Anterior cingulate cortex (tissue), 58 donors: ENCODE data around the gene GRIK2.

Source experiments
- DNase-seq, 58 donors: peaks; one replicate each; lab custom pipeline; 2025; lab: John Stamatoyannopoulos, UW

The GRIK2 gene

DNA sequence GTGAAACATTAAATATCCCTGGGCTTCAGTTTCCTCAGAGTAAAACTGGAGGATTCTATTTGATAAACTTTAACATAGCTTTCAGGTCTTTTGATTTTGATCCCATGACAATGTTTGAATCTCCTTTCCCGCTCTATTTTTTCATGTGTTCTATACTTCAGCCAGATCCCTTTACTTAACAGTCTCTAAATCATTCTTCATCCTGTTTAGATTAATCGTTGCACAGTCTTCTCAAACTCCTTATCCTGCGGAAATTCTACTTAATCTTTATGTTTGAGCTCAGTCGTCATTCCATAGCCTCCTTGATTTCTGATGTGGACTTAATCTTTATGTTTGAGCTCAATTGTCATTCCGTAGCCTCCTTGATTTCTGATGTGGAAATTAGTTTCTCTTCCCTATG, 57.4 kb downstream of the GRIK2 start:
- DNase-seq, result no peak

DNA sequence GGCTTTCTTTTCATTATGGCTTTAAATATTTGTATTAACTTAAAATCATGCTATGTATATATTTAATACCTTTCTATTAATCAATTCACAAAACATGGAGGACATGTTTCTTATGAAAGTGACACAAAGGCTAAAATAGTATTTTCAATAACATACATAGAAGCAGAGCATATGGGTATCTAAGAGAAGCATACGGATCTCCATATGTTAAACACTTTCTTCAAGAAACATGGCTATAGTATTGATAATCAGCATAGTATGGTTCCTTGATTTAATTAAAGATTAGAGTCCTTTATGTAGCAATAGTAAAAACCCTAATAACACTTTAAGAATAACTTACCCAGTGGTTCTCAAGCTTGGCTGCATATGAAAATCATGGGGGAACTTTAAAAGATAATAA, 58.5 kb downstream of the GRIK2 start:
- DNase-seq, result no peak

DNA sequence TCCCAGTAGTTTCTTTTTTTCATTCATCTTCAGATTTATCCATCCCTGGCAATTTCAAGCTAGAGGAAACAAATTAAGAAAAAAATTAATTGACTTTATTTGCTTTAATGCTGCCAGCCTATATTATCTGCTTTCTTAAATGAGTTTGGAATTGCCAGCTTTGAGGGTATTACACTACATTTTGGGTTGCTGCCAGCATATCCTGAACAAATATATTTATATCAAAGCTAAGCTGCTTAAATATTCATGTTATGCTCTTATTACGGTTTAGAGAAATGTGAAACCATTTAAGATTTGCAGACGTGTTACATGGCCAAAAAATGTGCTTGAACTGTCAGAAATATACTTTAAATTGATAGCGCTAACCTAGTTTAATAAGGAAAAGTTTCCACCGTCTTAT, 59.7 kb downstream of the GRIK2 start:
- DNase-seq, result no peak

DNA sequence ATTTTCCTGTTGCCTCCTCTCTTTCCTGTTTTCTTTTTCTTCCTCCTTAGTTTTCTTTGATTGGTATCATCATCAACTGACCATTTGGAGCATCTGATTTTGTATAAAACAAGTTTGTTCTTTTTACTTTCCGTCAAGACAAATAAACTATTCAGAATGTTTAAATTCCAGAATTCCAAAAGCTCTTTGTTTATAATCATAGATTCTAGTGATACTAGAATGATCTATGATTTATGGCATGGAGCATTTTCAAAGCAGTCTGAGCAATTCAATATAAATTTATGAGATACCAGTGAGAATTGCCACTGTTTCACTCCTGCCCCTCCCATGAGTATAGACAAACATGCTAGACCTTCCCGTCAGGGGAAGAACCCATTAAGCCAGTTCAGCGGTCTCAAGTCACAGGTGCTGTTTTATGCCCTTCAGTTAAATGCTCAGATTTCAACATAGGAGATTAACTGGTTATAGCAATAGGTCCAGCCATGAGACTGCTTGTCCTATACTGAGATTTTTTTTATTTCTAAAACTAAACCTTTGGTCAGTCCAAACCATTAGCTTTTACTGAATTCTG, 60.7 kb downstream of the GRIK2 start:
- no peak for DNase-seq

DNA sequence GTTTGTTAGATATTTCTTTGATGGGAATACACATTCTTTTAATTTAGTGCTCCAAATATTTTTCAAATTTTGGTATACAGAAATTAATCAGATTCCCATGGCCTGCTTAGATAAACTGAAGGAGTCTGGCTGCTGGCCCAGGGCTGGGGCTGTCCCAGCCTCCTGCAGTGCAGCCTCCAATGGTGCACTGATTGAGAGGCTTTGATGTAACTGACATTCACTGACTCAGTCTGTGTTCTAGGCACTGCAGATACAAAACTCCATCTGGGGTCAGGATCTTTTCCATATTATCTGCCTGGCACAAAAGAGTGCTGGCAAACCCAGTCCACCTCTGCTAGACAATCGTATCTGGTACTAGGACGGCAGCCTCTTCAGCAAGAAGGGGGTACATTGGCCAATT, 64.8 kb downstream of the GRIK2 start:
- no peak for DNase-seq

DNA sequence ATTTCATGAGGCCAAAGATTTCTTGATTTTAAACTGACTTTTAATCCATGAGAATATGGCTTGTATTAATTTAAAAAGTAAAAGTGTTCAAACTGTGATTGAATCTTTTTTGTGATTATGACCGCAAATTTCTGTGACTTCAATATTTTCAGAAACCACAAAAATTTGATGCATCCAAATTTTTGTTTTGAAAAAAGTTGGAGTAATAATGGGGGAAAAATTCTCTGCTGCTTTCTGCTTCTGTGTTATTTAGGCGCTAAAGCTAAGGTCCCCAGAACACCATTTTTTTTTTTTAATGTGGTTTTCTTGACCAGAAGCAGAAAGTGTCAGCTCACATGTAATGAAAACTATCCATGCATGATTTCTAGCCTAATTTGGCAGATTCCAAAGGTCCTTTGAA, 65.3 kb downstream of the GRIK2 start:
- DNase-seq, result no peak

DNA sequence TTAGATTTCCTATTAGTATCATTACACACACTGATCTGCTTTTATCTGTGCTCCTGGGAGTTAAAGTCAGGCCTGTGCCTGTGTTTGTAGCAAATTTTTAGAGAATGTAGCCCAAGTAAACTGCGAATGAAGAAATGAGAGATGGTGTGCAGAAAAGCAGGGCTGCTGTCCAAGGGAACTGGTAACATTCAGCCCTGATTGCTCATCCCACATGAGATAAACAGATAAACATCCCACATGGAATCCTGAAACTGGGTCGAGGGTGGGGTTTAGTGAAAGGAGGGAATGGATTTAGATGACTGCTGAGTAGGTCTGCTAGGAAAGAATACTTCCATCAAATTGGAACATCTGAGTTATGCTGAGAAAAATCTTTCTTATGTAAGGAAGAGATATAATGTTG, 69.1 kb downstream of the GRIK2 start:
- no peak for DNase-seq

DNA sequence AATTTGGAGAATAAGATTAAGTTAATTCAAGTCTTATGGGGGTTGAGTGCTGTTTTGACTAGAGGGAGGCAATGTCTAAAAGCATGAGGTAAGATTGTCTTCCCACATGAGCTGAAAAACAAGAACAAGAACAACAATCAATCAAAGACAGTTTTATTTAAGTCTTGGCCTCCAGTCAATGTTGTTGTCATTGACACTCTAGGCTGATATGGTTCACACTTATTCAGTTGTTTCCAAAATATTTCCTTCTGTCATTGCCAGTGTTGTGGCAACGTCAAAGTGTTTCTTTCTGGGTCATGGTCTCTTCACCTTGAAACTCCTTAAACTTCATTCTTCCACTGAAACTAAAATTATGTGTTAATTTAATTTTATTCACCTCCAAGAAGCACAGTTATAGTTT, 72.4 kb downstream of the GRIK2 start:
- no peak for DNase-seq

DNA sequence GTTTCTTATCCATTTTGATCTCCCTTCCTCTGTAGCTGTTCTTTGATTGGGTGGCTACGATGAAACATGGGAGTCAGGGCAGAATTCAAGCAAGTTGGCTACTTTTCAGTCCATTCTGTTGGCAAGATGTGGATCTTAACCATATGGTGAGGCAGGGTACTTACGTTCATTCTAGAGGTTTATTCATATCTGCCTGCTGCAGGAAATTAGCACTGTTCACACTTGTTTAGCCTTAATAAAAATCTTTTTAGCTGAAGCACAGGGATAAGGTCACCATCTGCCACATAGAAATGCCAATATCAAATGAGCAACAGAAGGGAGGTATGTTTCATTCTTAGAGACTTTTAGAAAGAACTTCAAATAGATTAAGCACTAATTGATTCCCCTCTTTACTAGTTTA, 83.9 kb downstream of the GRIK2 start:
- DNase-seq, result no peak

DNA sequence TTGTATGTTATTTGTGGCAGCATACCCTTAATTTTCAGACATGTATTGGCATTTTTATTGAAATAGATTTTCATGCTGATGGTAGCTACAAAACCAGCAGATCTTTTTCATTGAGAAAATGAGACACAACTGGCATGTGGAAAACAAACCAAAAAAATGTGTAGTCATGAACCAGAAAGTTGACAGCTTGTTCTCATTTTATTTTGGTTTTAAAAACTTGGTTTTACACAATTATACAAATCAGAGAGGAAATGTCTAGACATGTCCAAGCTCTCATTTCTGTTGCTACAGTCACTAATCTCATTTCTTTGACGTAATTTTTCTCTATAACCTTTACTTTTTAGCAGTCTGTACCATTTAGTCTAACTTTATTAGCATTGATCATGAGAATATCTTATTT, 85.4 kb downstream of the GRIK2 start:
- DNase-seq, result no peak

DNA sequence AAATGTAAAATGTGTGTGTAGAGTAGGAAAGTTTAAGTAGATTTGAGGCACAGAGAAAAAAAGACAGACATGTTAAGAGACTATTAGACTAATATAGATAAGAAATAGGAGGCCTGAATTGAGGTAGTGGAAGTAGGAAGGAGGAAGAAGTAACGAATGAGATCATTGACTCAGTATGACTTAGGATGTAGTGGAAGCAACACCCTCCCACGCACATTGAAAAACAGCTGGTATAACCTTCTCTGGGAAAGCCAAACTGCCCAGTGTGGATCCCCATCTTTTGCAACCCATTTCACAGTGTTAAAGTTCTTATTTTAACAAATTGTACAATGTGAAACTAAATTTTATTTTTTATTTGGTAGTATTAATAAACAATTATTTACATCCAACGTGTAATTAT, 89.1 kb downstream of the GRIK2 start:
- no peak for DNase-seq

DNA sequence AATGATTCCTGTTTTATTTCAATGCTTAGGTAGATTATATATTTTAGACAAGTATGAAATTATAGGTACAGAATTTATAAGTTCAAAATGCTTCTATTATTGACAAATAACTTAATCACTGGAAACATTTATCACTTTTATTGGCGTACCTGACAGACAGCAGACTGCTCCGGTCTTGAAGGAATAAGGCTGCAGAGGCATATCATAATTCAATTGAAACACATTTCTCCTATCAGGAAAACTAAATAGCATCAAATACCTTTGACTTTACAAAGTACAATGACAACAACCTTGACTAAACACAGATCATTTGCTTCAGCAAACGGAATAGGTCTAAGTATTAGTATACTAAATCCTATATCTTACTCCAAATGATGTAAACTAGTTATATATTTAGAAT, 91.3 kb downstream of the GRIK2 start:
- no peak for DNase-seq

DNA sequence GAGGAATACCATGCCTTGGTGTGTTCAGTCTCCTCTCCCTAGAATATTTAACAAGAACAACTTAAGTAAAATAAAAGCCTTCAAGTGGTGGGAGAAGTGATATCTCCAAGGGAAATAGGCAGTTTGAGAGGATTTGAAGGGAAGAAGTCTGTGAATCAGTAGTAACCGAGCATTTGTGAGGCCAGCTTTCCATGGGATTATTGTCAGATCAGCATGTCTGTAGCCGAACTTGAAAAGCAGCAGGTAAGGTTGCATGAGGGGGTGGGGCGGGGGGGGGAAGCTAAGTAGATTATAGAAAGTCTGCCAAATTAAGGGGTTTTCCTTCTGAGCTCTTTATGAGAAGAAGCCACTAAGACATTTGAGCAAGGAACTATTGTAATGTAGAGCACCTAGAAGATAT, 92.6 kb downstream of the GRIK2 start:
- no peak for DNase-seq

DNA sequence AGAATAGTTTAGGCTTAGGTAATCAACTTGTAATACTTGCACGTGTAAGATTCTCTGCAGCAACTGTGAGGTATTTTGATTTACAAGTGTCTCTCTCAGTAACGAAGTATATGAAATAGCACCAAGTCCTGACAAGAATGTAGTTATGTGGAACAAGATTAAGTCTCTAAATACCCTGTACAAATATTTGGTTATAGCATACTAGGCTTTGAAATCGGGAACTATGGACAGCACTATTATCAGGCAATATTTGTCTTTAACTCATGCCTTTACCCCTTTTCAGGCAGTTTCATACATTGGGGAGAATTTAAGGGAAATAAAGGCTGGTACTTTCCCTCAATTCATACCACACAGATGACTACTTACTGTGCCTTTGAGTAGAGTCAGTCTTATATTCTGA, 93.2 kb downstream of the GRIK2 start:
- no peak for DNase-seq

DNA sequence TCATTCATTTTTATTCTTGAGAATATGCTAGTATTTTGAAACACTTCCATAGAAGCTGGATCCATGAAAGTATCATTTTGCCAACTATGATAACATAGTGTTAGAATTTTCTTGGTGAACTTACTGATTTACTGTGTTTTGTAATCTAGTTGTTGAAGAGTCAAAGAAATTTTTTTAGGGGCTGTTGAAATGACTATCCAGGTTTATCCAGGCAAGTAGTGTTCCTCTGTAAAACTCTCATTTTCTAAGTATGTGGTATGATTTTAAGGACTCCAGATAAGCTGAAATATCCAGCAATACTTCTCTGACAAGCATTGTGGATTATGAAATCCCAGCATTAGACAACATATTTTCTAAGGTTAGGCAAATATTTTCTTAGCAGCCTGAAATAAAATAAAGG, 95.9 kb downstream of the GRIK2 start:
- DNase-seq, result no peak

DNA sequence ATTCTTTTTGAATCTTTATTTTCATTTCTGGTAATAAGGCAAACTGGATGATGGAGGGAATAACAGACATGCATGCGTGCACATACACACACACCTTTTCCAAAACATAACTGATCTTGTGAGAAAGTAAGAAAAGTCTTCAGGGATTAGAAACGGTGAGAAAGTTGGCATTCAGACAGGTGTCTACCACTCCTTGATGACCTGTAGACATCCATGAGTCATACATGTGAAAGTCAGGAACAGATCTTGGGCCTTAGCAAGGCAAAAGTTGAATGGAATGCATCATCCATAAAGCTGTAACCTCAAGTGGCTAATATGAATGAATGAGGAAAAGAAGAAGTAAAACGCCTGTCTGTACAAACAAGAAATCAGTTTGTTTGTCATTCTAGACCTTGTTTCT, 97.3 kb downstream of the GRIK2 start:
- no peak for DNase-seq

DNA sequence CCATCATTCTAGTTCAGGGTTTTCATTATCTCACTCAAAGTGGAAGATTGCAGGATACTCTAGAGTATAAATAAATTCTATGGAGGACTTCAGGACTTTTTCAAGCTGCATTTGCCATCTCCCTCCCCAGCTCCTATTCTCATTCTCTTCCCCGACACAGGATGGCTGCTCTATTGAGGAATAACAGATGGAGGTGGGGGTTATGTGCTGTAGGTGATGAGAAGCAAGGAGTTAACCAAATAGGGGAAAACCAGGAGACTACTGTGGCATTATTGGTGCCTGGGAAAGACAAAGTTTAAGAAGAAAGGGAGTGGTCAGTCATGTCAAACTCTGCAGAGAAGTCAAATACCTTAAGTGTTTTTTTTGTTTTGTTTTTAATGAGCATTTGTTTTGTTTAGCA, 109.3 kb downstream of the GRIK2 start:
- DNase-seq, result no peak

DNA sequence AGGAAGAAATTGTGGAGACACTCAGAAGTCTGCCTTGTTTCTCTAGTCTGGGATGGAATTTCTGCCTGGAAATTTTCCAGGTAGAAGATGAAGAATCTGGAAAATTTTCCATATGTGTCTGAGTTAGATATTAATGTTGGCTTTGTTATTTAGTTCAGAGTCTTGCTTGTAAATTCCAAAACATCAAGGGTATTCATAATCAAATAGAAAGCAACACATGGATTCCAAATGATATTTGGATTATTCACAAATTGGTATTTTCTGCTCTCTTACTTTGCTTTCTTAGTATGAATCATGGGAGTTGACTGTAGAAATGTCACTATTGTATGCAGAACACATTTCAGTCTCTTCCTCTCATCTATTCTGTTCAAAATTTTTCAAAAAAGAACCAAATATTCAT, 116.0 kb downstream of the GRIK2 start:
- no peak for DNase-seq

DNA sequence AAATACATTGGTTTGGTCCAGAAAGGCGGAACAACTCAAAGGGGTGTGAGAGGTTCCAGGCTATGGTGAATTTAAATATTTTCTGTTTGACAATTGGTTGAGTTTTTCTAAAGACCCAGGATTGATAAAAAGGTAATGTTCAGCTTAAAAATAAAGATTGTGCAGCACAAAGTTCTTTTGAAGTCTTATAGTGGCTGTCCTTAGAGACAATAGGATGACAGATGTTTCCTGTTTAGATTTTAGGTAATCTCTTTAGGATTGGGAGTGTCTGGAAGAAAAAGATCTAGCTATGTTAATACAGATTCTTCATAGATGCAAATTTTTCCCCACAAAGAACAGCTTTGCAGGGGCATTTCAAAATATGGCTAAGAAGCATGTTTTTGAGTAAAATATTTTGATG, 119.7 kb downstream of the GRIK2 start:
- DNase-seq, result no peak

DNA sequence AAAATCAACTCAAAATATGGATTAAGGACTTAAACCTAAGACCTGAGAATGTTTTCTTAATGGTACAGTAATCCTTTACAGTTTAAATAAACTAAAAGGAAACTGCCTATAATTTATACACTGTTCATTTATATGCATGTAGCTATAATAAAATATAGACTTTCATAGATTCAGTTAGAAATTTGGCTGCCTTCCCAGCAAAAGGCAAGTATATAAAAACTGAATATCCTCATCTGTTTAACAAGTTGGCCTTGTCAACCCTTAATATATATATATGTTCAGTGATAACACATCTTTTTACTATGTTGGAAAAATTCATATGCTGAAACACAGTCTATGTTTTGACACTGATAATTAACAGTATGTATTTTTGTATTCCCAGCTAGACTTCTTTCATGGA, 123.1 kb downstream of the GRIK2 start:
- DNase-seq, result no peak

DNA sequence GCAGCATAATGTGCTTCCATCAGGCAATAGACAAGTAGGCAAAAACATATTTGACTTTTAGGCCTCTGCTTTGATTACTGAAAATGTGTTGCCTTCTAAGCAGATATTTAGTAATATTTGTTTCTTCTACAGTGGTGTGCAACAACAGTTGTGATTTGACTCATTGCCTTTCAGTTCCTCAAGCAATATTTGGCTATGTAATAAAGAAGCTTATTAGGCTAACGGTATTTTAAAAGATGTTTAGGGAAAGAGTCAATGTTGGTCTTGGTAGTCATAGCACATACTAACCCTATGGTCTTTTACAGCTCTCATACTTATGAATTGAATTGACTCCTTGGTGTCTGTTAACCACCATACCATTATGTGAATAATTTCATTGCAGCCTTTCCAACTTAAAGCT, 124.1 kb downstream of the GRIK2 start:
- DNase-seq, result no peak

DNA sequence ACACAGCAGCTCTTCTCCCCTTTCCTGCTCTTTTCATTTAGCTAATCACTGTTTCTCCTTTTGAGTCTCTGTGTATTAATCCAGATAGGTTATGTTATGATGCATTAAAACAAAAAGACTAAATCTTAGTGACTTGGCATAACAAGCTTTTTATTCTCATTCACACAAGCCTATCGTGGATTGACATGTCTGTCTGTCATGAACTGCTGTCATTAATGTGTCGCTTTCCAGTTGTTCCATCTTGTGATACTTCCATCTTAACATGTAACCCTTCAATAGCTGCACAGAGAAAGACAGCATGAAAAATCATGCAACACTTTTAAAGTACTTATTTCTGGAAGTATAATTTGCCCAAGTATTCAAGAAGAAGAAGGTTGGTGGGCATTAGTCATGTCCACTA, 128.7 kb downstream of the GRIK2 start:
- no peak for DNase-seq

DNA sequence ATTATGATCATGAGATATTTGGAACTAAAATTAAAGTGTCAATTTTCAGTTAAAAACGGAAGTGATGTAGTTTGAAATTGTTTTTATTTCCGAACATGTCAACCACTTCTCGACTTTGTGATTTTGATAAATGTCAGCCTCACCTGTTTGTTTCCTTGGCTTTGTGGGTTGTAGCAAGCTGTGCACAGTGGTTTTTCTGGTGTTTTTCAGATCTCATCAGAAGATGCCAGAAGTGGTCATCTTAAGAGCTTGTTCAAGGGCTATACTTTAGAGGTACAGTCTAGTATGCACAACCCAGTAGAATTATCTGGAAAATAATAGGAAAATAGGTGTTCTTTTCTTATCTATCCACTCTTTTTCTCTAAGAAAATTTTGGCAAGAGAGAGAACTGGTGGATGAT, 134.0 kb downstream of the GRIK2 start:
- DNase-seq, result no peak

DNA sequence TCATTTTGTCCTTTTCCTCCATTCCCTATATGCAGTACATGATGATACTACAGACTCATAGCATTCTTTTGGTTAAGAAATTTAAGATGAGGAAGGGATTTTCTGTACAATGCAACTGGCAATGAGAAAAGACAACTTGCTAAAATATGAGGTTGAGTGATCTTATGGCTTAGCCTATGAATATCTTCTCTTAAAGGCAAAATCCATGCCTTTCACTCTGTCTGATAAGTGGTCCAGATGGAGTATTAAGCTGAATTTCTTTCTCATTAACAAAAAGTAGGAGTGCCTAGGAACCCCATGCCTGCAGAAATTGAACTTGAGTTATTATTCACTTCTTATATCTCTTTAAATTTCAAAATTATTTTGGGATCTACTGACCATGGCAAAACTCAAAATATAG, 135.3 kb downstream of the GRIK2 start:
- no peak for DNase-seq
